GM23248 (cell line): ENCODE data around the gene SLC25A26. TPM values are rescaled to one million over a fixed set of nuclear protein-coding genes. Genes with fewer than 3 reads are reported as not detected.

Experiments
- DNase-seq: peaks from one replicate; pipeline ENCODE4 v3.0.0-alpha.2; 2015
- H2AFZ ChIP-seq: fragments of 200-600 bp; sonication (generic); 2 replicates; pipeline ENCODE4 v1.6.1; 2016; ENCODE audit warnings: antibody characterized with exemption
- H3F3A ChIP-seq: fragments of 200-600 bp; sonication (generic); 2 replicates; pipeline ENCODE4 v1.6.1; 2016; ENCODE audit warnings: mild to moderate bottlenecking, antibody characterized with exemption, mixed run types; ENCODE audit not compliant: insufficient read depth
- H3K27ac ChIP-seq: fragments of 200-600 bp; sonication (generic); 2 replicates; pipeline ENCODE4 v1.5.1; 2016; ENCODE audit warnings: mild to moderate bottlenecking
- H3K27me3 ChIP-seq: fragments of 200-600 bp; sonication (generic); replicated peaks from 2 replicates; pipeline ENCODE4 v1.6.1; 2016; ENCODE audit warnings: mild to moderate bottlenecking; ENCODE audit not compliant: insufficient read depth
- H3K36me3 ChIP-seq: fragments of 200-600 bp; sonication (generic); 2 replicates; pipeline ENCODE4 v1.6.1; 2016; ENCODE audit warnings: low read depth, mild to moderate bottlenecking
- H3K4me1 ChIP-seq: fragments of 200-600 bp; sonication (generic); 2 replicates; pipeline ENCODE4 v1.6.1; 2016; ENCODE audit warnings: mild to moderate bottlenecking; ENCODE audit not compliant: insufficient read depth
- H3K4me2 ChIP-seq: fragments of 200-600 bp; sonication (generic); one replicate; pipeline ENCODE4 v1.6.1; 2016; ENCODE audit warnings: mild to moderate bottlenecking; ENCODE audit not compliant: unreplicated experiment
- H3K4me3 ChIP-seq: fragments of 200-600 bp; sonication (generic); 2 replicates; pipeline ENCODE4 v1.5.1; 2016; ENCODE audit warnings: mild to moderate bottlenecking
- H3K79me2 ChIP-seq: fragments of 200-600 bp; sonication (generic); 2 replicates; pipeline ENCODE4 v1.6.1; 2016; ENCODE audit warnings: mild to moderate bottlenecking; ENCODE audit not compliant: insufficient read depth
- H3K9ac ChIP-seq: fragments of 200-600 bp; sonication (generic); 2 replicates; pipeline ENCODE4 v1.6.1; 2016; ENCODE audit warnings: mild to moderate bottlenecking
- H3K9me2 ChIP-seq: fragments of 200-600 bp; sonication (generic); 2 replicates; pipeline ENCODE4 v1.6.1; 2016; ENCODE audit warnings: mixed run types, mild to moderate bottlenecking, moderate library complexity; ENCODE audit not compliant: insufficient read depth
- H3K9me3 ChIP-seq: fragments of 200-600 bp; sonication (generic); one replicate; pipeline ENCODE4 v1.6.1; 2017; ENCODE audit warnings: low read depth
- H4K20me1 ChIP-seq: fragments of 200-600 bp; sonication (generic); 2 replicates; pipeline ENCODE4 v1.6.0; 2016; ENCODE audit not compliant: insufficient read depth
- EZH2 ChIP-seq: fragments of 200-600 bp; sonication (generic); IDR thresholded peaks from 2 replicates; pipeline ENCODE4 v1.6.1; 2018; ENCODE audit warnings: antibody characterized with exemption, mild to moderate bottlenecking; ENCODE audit not compliant: insufficient read depth, poor library complexity, severe bottlenecking
- EZH2phosphoT487 ChIP-seq: fragments of 200-600 bp; sonication (generic); IDR thresholded peaks from 2 replicates; pipeline ENCODE4 v1.6.1; 2018; ENCODE audit warnings: antibody characterized with exemption, moderate library complexity, mild to moderate bottlenecking, low read depth; ENCODE audit not compliant: insufficient read depth
- WGBS, 2 experiments: methylation state at CpG; one replicate each; pipeline ENCODE4 v1.1.6; 2015 to 2017; ENCODE audit warnings: low lambda C conversion rate in 2 of 2, low coverage in 1 of 2; ENCODE audit errors: missing lambda C conversion rate in 2 of 2; 5-methylcytosine and 5-hydroxymethylcytosine counted together
- in situ Hi-C: fragments of 300-500 bp; cut with MboI; formaldehyde crosslinking; loops from 2 replicates; pipeline ENCODE4 v1.15.0; 2020
- polyA plus RNA-seq: library from polyadenylated mRNA; unstranded; fragments of >200 nt; fragmentation: Nextera tagmentation; extraction: Ambion mirVana; gene quantifications from 2 replicates; pipeline ENCODE4 v1.2.1, GENCODE V29; 2016
- total RNA-seq: library from RNA; depleted of rRNA; stranded (reverse); fragments of >200 nt; shearing (Covaris generic); gene quantifications from 2 replicates; pipeline ENCODE4 v1.2.3, GENCODE V29; 2014

The SLC25A26 gene
- total and polyA plus RNA-seq, 2 experiments from 2014 or later = 25.2 to 26.9 TPM

- Histone ChIP-seq H3K4me1 (no peaks in the 10 kb centered on the region), H3K4me2 (no peak overlapping the region), H2AFZ (no peak overlapping the region), H4K20me1 (no peaks in the 10 kb centered on the region), H3K36me3 (no peaks in the 10 kb centered on the region), H3K4me3 (no peak overlapping the region), H3F3A (no peaks in the 10 kb centered on the region), H3K9me3 (no peaks in the 10 kb centered on the region), H3K9ac (no peak overlapping the region), H3K79me2 (no peaks in the 10 kb centered on the region), H3K27me3 (no peaks in the 10 kb centered on the region; the same call in 1 of the 2 replicates), H3K27ac (no peak overlapping the region), H3K9me2 (no peaks in the 10 kb centered on the region)
- in situ Hi-C loops = loop anchor here (25.0 kb wide), 2 partner anchors 742 to 1667 kb away; no protein-coding TSS in a partner anchor
- no peak for DNase-seq
- no peak for TF ChIP-seq EZH2phosphoT487
- no peak for TF ChIP-seq EZH2
- 67 to 71% methylated on average over 2 of the region's 2 CpGs for WGBS, 2 experiments
Measured at GRCh38 chr3:66179793-66180192, 41.0 kb upstream of the SLC25A26 start.

GRCh38 chr3:66181764-66182163 lies 39.0 kb upstream of the SLC25A26 start:
- Histone ChIP-seq H3K36me3 (no peaks in the 10 kb centered on the region), H3K4me1 (no peaks in the 10 kb centered on the region), H3K9me3 (no peaks in the 10 kb centered on the region), H4K20me1 (no peaks in the 10 kb centered on the region), H3K4me3 (no peak overlapping the region), H3K27me3 (no peaks in the 10 kb centered on the region; the same call in 1 of the 2 replicates), H3K9me2 (no peaks in the 10 kb centered on the region), H3F3A (no peaks in the 10 kb centered on the region), H3K27ac (no peak overlapping the region), H3K79me2 (no peaks in the 10 kb centered on the region), H3K4me2 (no peak overlapping the region), H2AFZ (no peak overlapping the region), H3K9ac (no peak overlapping the region)
- no peak for TF ChIP-seq EZH2phosphoT487
- TF ChIP-seq EZH2 = no peak
- WGBS, 2 experiments = 58 to 62% methylated on average over 6 of the region's 6 CpGs
- in situ Hi-C loops = loop anchor here (25.0 kb wide), 2 partner anchors 744 to 1669 kb away; no protein-coding TSS in a partner anchor
- DNase-seq = no peak

GRCh38 chr3:66182246-66182645 lies 38.6 kb upstream of the SLC25A26 start:
- Histone ChIP-seq H3K9me2 (no peaks in the 10 kb centered on the region), H3K27me3 (no peaks in the 10 kb centered on the region), H4K20me1 (no peaks in the 10 kb centered on the region), H3K9me3 (no peaks in the 10 kb centered on the region), H3K4me2 (no peak overlapping the region), H3K36me3 (no peaks in the 10 kb centered on the region), H3K4me3 (no peak overlapping the region), H2AFZ (no peak overlapping the region), H3K79me2 (no peaks in the 10 kb centered on the region), H3K4me1 (no peaks in the 10 kb centered on the region), H3F3A (no peaks in the 10 kb centered on the region), H3K27ac (no peak overlapping the region), H3K9ac (no peak overlapping the region)
- 59 to 66% methylated on average over 6 of the region's 6 CpGs for WGBS, 2 experiments
- in situ Hi-C loops = loop anchor here (25.0 kb wide), 2 partner anchors 745 to 1670 kb away; no protein-coding TSS in a partner anchor
- no peak for TF ChIP-seq EZH2
- no peak for TF ChIP-seq EZH2phosphoT487
- no peak for DNase-seq

GRCh38 chr3:66186545-66186944 lies 34.3 kb upstream of the SLC25A26 start:
- H3K27me3 ChIP-seq = no peaks in the 10 kb centered on the region
- no peaks in the 10 kb centered on the region for H3K9me2 ChIP-seq
- DNase-seq = no peak
- no peak overlapping the region for H3K9ac ChIP-seq
- H3K79me2 ChIP-seq = no peaks in the 10 kb centered on the region
- H3K4me2 ChIP-seq = no peak overlapping the region
- no peak overlapping the region for H3K27ac ChIP-seq
- H2AFZ ChIP-seq = no peak overlapping the region
- H3K4me1 ChIP-seq = no peaks in the 10 kb centered on the region
- no peaks in the 10 kb centered on the region for H4K20me1 ChIP-seq
- no peaks in the 10 kb centered on the region for H3F3A ChIP-seq
- in situ Hi-C loops = loop anchor here (25.0 kb wide), 2 partner anchors 749 to 1674 kb away; no protein-coding TSS in a partner anchor
- H3K36me3 ChIP-seq = no peaks in the 10 kb centered on the region
- H3K4me3 ChIP-seq = no peak overlapping the region
- TF ChIP-seq EZH2 (no peak), EZH2phosphoT487 (no peak)
- H3K9me3 ChIP-seq = no peaks in the 10 kb centered on the region
